D721Med (cell line): Measurements from ENCODE around the gene DCST2.

Source experiments
- DNase-seq: peaks from one replicate; pipeline ENCODE4 v3.0.0; 2011; ENCODE audit warnings: low spot score; ENCODE audit not compliant: insufficient read length
- FAIRE-seq: peaks from 2 replicates; lab custom pipeline; 2011; peaks lifted over from hg19 to GRCh38; lab: Jason Lieb, UNC
- TF ChIP-seq, protein P1 (sequence below): IDR thresholded peaks from 2 replicates; pipeline ENCODE4 v1.5.1; 2012; ENCODE audit warnings: mild to moderate bottlenecking, control low read depth; ENCODE audit not compliant: insufficient read depth; ENCODE audit errors: missing control alignments

DCST2 gene

GRCh38 chr1:155034318-155035208, 982 bp upstream of the DCST2 start:
- FAIRE-seq (no peak), DNase-seq (no peak)
- TF ChIP-seq, protein P1, sequence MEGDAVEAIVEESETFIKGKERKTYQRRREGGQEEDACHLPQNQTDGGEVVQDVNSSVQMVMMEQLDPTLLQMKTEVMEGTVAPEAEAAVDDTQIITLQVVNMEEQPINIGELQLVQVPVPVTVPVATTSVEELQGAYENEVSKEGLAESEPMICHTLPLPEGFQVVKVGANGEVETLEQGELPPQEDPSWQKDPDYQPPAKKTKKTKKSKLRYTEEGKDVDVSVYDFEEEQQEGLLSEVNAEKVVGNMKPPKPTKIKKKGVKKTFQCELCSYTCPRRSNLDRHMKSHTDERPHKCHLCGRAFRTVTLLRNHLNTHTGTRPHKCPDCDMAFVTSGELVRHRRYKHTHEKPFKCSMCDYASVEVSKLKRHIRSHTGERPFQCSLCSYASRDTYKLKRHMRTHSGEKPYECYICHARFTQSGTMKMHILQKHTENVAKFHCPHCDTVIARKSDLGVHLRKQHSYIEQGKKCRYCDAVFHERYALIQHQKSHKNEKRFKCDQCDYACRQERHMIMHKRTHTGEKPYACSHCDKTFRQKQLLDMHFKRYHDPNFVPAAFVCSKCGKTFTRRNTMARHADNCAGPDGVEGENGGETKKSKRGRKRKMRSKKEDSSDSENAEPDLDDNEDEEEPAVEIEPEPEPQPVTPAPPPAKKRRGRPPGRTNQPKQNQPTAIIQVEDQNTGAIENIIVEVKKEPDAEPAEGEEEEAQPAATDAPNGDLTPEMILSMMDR: no peak

- DNase-seq: no peak
- TF ChIP-seq, protein P1: no peak
- FAIRE-seq: no peak
These were observed 695 bp downstream of the DCST2 start for GRCh38 chr1:155032886-155033285.

- no peak for DNase-seq
- TF ChIP-seq, protein P1: no peak
- FAIRE-seq: no peak
These were observed 2.7 kb downstream of the DCST2 start for GRCh38 chr1:155030899-155031298.

- no peak for DNase-seq
- TF ChIP-seq, protein P1: no peak
- FAIRE-seq: no peak
These were observed 3.3 kb downstream of the DCST2 start for GRCh38 chr1:155030243-155030795.

DNA sequence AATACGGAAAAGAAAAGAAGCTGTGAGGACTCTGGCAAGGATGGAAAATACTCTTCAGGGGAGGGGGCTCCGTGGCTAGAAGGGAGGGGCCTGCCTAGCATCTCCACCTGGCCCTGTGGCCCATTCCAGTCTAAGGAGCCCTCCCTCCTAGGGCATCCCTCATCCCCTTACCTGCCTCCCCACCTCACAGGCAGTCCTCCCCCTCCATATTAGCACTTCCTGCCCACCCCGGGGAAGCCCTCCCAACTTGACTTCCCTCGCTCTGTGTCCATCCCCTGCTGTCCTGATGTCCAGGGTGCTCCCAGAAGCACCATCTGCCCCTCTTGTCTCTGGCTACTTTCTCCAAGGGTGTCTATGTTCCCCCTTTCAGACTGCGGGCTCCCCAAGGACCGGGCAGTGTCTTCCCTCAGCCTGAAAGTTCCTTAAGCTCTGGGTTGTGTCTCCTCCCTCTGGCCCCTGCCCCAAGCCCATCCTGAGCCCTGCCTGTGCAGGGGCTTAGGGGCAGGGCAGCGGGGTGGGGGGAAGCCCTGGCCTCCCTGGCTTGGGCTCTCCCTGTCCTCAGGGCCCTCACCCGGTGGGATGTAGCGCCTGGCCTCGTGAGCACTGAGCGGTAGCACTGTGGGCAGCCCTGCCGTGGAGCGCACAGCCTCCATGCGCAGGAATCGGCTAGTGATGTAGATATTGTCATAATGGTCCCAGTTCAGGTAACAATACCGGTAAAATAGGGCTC, 3.9 kb downstream of the DCST2 start:
- FAIRE-seq (no peak), DNase-seq (no peak)
- TF ChIP-seq, protein P1: no peak

DNA sequence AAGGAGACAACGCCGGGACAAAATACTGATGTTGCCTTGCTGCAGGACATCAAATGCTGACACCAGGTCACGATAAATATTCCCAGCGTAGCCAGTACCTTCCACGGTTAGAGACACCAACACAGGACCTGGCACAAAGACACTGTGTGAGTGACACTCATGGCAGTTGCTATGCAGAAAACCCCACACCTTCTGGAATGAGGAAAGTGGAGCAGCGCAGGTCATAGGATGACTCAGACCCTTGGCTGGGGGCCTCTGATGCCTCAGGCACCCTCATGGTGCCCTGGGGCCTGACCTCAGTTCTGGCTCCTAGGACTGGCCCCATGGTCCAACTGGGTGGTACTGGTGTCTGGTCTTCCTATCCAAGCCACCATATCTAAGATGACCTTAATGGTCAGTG, 7.0 kb downstream of the DCST2 start:
- TF ChIP-seq, protein P1: no peak
- no peak for DNase-seq
- FAIRE-seq: no peak
